Activated CD4-positive, alpha-beta T cell treated with anti-CD3 and anti-CD28 coated beads for 48 hours (primary cell): ENCODE data around the gene MTO1.
"Not testable (repeated sequence)": the region's sequence is repeated elsewhere in the genome, so short reads cannot be mapped to it uniquely, and the experiment has no call there.

ENCODE experiments used
- DNase-seq: peaks from one replicate; pipeline ENCODE4 v3.0.0-alpha.2; 2020

Gene MTO1

DNA sequence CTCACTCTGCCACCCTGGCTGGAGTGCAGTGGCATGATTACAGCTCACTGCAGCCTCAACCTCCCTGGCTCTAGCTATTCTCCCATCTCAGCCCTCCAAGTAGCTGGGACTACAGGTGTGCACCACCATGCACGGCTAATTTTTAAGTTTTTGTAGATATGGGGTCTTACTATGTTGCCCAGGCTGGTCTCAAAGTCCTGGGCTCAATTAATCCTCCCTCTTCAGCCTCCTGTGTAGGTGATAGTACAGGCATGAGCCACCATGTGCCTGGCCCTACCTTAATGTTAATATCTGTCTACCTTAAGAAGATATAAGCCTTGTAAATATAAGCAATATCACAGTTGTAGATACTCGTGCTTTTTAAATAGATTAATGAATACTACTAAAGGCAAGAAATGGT is 42.6 kb downstream of the MTO1 start:
- DNase-seq: no peak

- no peak for DNase-seq
Measured at GRCh38 chr6:73505142-73505541, 43.6 kb downstream of the MTO1 start.

GRCh38 chr6:73505705-73506104 is 44.2 kb downstream of the MTO1 start:
- DNase-seq: not testable (repeated sequence)

GRCh38 chr6:73506246-73506645 is 44.7 kb downstream of the MTO1 start:
- DNase-seq: no peak

DNA sequence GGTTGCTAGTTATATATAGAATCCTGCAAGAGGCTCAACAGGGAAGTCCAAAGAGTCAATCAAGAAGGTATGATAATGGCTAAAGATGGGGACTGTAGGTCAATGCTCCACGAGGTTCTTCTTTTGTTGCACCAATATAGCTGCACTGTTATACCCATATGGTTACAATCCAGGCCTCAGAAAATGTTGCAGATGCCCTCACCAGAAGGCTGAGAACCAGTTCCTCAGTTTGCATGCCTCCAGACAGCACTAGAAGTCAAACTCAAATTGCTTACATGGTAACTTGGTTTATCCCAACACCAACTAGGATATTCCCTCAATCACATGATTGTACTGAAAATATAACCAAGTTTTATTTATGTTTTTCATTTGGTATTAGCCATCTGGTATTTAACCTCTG is 47.2 kb downstream of the MTO1 start:
- DNase-seq: no peak

- no peak for DNase-seq
Measured at GRCh38 chr6:73509851-73510250, 48.3 kb downstream of the MTO1 start.

DNA sequence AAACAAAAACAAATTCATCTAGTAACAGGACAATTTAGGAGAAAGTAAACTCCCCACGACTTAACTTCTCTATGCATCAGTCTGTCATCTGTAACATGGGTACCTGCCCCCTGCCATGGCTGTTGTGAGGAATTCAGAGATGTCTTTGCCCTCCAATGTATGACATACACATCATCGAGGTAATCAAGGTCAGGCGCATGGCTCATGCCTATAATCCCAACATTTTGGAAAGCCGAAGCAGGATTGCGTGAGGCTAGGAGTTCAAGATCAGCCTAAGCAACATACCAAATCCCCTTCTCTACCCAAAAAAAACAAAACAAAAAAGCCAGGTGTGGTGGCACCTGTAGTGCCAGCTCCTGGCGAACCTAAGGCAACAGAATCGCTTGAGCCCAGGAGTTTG is 50.3 kb downstream of the MTO1 start:
- DNase-seq: no peak

DNA sequence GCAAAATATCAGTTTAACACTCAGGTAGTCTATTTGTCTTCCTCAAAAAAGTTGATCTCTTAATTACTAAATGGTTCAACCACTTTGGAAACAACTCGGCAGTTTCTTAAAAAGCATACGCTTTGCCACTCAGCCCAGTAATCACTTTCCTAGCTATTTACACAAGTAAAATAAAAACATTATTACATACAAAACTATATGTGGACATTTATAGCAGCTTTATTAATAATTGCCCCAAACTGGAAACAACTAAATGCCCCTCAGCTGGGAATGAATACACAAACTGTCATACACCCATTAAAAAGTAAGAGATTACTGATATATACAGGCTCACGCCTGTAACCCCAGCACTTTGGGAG is 51.9 kb downstream of the MTO1 start:
- no peak for DNase-seq

GRCh38 chr6:73514746-73515110 is 53.2 kb downstream of the MTO1 start:
- DNase-seq: peak; percentile 51

GRCh38 chr6:73515204-73515655 is 53.7 kb downstream of the MTO1 start:
- peak; percentile 56 for DNase-seq

- DNase-seq: no peak
Measured at GRCh38 chr6:73516514-73517489, 55.3 kb downstream of the MTO1 start.

DNA sequence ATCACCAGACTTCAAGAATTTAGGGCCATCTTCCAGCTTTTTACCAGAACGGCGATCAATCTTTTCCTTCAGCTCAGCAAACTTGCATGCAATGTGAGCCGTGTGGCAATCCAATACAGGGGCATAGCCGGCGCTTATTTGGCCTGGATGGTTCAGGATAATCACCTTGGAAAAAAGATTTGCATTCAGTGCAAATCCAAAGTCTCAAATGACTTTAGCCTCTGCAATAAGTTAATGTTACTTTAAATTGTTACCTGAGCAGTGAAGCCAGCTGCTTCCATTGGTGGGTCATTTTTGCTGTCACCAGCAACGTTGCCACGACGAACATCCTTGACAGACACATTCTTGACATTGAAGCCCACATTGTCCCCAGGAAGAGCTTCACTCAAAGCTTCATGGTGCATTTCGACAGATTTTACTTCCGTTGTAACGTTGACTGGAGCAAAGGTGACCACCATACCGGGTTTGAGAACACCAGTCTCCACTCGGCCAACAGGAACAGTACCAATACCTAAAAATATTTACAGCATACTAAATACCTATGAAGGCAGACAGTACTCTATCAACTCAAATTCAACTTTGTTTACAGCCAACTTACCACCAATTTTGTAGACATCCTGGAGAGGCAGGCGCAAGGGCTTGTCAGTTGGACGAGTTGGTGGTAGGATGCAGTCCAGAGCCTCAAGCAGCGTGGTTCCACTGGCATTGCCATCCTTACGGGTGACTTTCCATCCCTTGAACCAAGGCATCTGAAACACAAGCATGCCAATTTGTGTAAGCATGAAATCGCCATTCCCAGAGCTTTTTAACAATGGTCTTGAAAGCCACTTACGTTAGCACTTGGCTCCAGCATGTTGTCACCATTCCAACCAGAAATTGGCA is 56.8 kb downstream of the MTO1 start:
- DNase-seq: not testable (repeated sequence)

DNA sequence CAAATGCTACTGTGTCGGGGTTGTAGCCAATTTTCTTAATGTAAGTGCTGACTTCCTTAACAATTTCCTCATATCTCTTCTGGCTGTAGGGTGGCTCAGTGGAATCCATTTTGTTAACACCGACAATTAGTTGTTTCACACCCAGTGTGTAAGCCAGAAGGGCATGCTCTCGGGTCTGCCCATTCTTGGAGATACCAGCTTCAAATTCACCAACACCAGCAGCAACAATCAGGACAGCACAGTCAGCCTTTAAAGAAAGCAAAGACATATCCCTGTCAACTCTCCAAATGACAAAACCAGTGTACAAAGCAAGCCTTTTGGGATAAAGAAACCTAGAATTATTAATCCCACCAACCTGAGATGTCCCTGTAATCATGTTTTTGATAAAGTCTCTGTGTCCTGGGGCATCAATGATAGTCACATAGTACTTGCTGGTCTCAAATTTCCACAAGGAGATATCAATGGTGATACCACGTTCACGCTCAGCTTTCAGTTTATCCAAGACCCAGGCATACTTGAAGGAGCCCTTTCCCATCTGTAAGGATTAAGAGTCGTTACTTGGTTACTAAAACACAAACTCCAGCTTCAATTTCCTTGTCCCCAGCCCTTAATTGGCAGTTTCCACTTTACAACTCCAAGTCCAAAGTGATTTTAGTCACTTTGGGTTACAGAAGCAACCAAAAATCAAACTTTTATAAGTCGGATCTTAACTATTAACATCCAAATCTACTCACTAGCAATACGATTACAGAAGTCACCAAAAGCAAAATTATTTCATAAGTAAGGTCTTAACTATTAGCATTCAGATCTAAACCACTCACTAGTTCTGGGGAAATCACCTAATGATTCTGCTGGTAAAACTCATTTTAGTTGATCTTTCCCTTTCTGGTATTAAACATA is 57.7 kb downstream of the MTO1 start:
- not testable (repeated sequence) for DNase-seq

- peak; percentile 89 for DNase-seq
Measured at GRCh38 chr6:73519926-73520687, 58.6 kb downstream of the MTO1 start.

DNA sequence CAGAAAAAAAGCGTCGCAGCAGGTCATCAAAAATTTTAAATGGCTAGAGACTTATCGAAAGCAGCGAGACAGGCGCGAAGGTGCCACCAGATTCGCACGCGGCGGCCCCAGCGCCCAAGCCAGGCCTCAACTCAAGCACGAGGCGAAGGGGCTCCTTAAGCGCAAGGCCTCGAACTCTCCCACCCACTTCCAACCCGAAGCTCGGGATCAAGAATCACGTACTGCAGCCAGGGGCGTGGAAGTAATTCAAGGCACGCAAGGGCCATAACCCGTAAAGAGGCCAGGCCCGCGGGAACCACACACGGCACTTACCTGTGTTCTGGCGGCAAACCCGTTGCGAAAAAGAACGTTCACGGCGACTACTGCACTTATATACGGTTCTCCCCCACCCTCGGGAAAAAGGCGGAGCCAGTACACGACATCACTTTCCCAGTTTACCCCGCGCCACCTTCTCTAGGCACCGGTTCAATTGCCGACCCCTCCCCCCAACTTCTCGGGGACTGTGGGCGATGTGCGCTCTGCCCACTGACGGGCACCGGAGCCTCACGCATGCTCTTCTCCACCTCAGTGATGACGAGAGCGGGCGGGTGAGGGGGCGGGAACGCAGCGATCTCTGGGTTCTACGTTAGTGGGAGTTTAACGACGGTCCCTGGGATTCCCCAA is 59.3 kb downstream of the MTO1 start, which contains the start of gene EEF1A1:
Gene EEF1A1, minus strand, starts transcription at position 345 of the 663 bp plus-strand sequence. CDS start 1,006 bp downstream, outside the sequence.
- DNase-seq: peak; percentile 100

GRCh38 chr6:73521351-73521985 is 59.9 kb downstream of the MTO1 start:
- peak; percentile 83 for DNase-seq

- peak; percentile 84 for DNase-seq
Measured at GRCh38 chr6:73523434-73524123, 62.0 kb downstream of the MTO1 start.

GRCh38 chr6:73525546-73526330 is 64.2 kb downstream of the MTO1 start:
- DNase-seq: no peak

DNA sequence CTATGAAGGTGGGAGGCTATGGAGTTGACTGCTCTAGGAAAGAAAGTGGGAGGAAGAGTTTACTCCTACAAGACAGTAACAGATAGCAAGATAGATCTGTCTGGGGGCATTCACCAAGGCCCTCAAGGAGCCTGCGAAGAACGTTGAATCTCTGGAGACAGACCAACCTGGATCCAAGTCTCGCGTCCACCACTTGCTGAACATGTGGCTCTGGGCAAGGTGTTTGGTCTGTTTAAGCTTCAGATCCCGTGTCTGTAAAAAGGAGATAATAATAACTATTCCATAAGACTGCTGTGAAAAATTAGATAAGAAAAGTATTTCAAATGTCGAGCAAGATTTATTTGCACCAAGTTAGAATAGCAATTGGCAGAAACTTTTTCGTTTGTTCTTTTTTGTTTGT is 67.4 kb downstream of the MTO1 start:
- no peak for DNase-seq
